ENCODE measurements around the gene SIPA1L3.

The SIPA1L3 gene

GRCh38 chr19:37943480-37943879 lies 36.5 kb downstream of the SIPA1L3 start:
- H3K9me3 ChIP-seq (replicated peaks in 1 of 2; ENCODE audit: control insufficient read depth in 2 of 2, insufficient read depth in 1 of 2, low read depth in 1 of 2, low read length in 2 of 2): peaks cover 0 to 6% of the 10 kb centered on the region in 2 donors
- H2BK5ac ChIP-seq (ENCODE audit: low read length): no peak overlapping the region
- H2AFZ ChIP-seq (ENCODE audit: low read length): no peak overlapping the region
- no peak overlapping the region for H2BK15ac ChIP-seq (ENCODE audit: low read length)
- peaks cover 7 to 8% of the 10 kb centered on the region in 2 donors for H3K4me1 ChIP-seq (ENCODE audit: control insufficient read depth in 2 of 2, insufficient read depth in 1 of 2, low read depth in 1 of 2, low read length in 2 of 2)
- no CpG with 5 or more reads among the region's 5 CpGs for WGBS, 2 donors (ENCODE audit: extremely low coverage in 2 of 2, insufficient read length in 2 of 2, insufficient replicate concordance in 1 of 2)
- no peaks in the 10 kb centered on the region for H3K27me3 ChIP-seq (ENCODE audit: control insufficient read depth in 3 of 3, insufficient read depth in 3 of 3, low read depth in 1 of 3, low read length in 3 of 3)
- no peak overlapping the region for H3K14ac ChIP-seq (ENCODE audit: low read length)
- H3K36me3 ChIP-seq (replicated peaks in 1 of 2; ENCODE audit: control insufficient read depth in 2 of 2, insufficient read depth in 2 of 2, low read length in 2 of 2): peaks cover 0 to 8% of the 10 kb centered on the region in 2 donors
- DNase-seq (ENCODE audit: low spot score): no peak
- no peak overlapping the region for H3K4me3 ChIP-seq (ENCODE audit: low read length in 2 of 2)
- no peak overlapping the region for H3K4me2 ChIP-seq (ENCODE audit: insufficient read depth, low read length, poor library complexity, severe bottlenecking)
- H2BK120ac ChIP-seq (ENCODE audit: low read depth, low read length): no peak overlapping the region
- no peak overlapping the region for H3K18ac ChIP-seq (ENCODE audit: low read length)
- peaks cover 2% of the 10 kb centered on the region for H3K79me1 ChIP-seq (ENCODE audit: low read depth, low read length)
- no peak overlapping the region for H3K27ac ChIP-seq (replicated peaks; ENCODE audit: low read length)
- H2AK5ac ChIP-seq (ENCODE audit: low read depth, low read length): no peak overlapping the region
- H2BK12ac ChIP-seq (ENCODE audit: low read length): no peak overlapping the region
- no peak overlapping the region for H3K23ac ChIP-seq (ENCODE audit: low read depth, low read length, poor library complexity)
- H4K91ac ChIP-seq (ENCODE audit: low read depth, low read length, poor library complexity): no peak overlapping the region
- no peak overlapping the region for H4K8ac ChIP-seq (ENCODE audit: low read depth, low read length)
- H3K4ac ChIP-seq (ENCODE audit: low read length): no peak overlapping the region
- H3K9ac ChIP-seq (ENCODE audit: low read depth, low read length, poor library complexity): no peak overlapping the region

- H3K4me2 ChIP-seq (ENCODE audit: insufficient read depth, low read length, poor library complexity, severe bottlenecking): no peak overlapping the region
- peaks cover 0 to 13% of the 10 kb centered on the region in 2 donors for H3K36me3 ChIP-seq (replicated peaks in 1 of 2; ENCODE audit: control insufficient read depth in 2 of 2, insufficient read depth in 2 of 2, low read length in 2 of 2)
- no peak overlapping the region for H2BK5ac ChIP-seq (ENCODE audit: low read length)
- no peak overlapping the region for H3K4me3 ChIP-seq (ENCODE audit: low read length in 2 of 2)
- no peak overlapping the region for H2AK5ac ChIP-seq (ENCODE audit: low read depth, low read length)
- no peak overlapping the region for H2BK15ac ChIP-seq (ENCODE audit: low read length)
- no peak overlapping the region for H3K14ac ChIP-seq (ENCODE audit: low read length)
- peaks cover 6 to 7% of the 10 kb centered on the region in 2 donors for H3K4me1 ChIP-seq (ENCODE audit: control insufficient read depth in 2 of 2, insufficient read depth in 1 of 2, low read depth in 1 of 2, low read length in 2 of 2)
- no peak overlapping the region for H3K9ac ChIP-seq (ENCODE audit: low read depth, low read length, poor library complexity)
- no peak for DNase-seq (ENCODE audit: low spot score)
- no peaks in the 10 kb centered on the region for H3K27me3 ChIP-seq (ENCODE audit: control insufficient read depth in 3 of 3, insufficient read depth in 3 of 3, low read depth in 1 of 3, low read length in 3 of 3)
- H2AFZ ChIP-seq (ENCODE audit: low read length): no peak overlapping the region
- no peak overlapping the region for H3K27ac ChIP-seq (replicated peaks; ENCODE audit: low read length)
- no peak overlapping the region for H4K8ac ChIP-seq (ENCODE audit: low read depth, low read length)
- H4K91ac ChIP-seq (ENCODE audit: low read depth, low read length, poor library complexity): no peak overlapping the region
- no peak overlapping the region for H3K23ac ChIP-seq (ENCODE audit: low read depth, low read length, poor library complexity)
- H2BK12ac ChIP-seq (ENCODE audit: low read length): no peak overlapping the region
- H3K79me1 ChIP-seq (ENCODE audit: low read depth, low read length): peaks cover 2% of the 10 kb centered on the region
- no CpG with 5 or more reads among the region's 6 CpGs for WGBS, 2 donors (ENCODE audit: extremely low coverage in 2 of 2, insufficient read length in 2 of 2, insufficient replicate concordance in 1 of 2)
- H2BK120ac ChIP-seq (ENCODE audit: low read depth, low read length): no peak overlapping the region
- no peak overlapping the region for H3K18ac ChIP-seq (ENCODE audit: low read length)
- H3K9me3 ChIP-seq (replicated peaks in 1 of 2; ENCODE audit: control insufficient read depth in 2 of 2, insufficient read depth in 1 of 2, low read depth in 1 of 2, low read length in 2 of 2): peaks cover 0 to 4% of the 10 kb centered on the region in 2 donors
- no peak overlapping the region for H3K4ac ChIP-seq (ENCODE audit: low read length)
These were observed 39.1 kb downstream of the SIPA1L3 start for GRCh38 chr19:37946132-37946531.

GRCh38 chr19:37947778-37948177 lies 40.8 kb downstream of the SIPA1L3 start:
- Histone ChIP-seq H3K79me1 (ENCODE audit: low read depth, low read length) (peaks cover 2% of the 10 kb centered on the region), H2AK5ac (ENCODE audit: low read depth, low read length) (no peak overlapping the region), H3K4me1 (ENCODE audit: control insufficient read depth in 2 of 2, insufficient read depth in 1 of 2, low read depth in 1 of 2, low read length in 2 of 2) (peaks cover 0 to 3% of the 10 kb centered on the region in 2 donors), H2AFZ (ENCODE audit: low read length) (no peak overlapping the region), H4K8ac (ENCODE audit: low read depth, low read length) (no peak overlapping the region), H3K9me3 (replicated peaks in 1 of 2; ENCODE audit: control insufficient read depth in 2 of 2, insufficient read depth in 1 of 2, low read depth in 1 of 2, low read length in 2 of 2) (peaks cover 0 to 4% of the 10 kb centered on the region in 2 donors), H3K4me3 (ENCODE audit: low read length in 2 of 2) (no peak overlapping the region), H3K27me3 (ENCODE audit: control insufficient read depth in 3 of 3, insufficient read depth in 3 of 3, low read depth in 1 of 3, low read length in 3 of 3) (no peaks in the 10 kb centered on the region), H3K36me3 (replicated peaks in 1 of 2; ENCODE audit: control insufficient read depth in 2 of 2, insufficient read depth in 2 of 2, low read length in 2 of 2) (peaks cover 0 to 13% of the 10 kb centered on the region in 2 donors), H2BK12ac (ENCODE audit: low read length) (no peak overlapping the region), H2BK5ac (ENCODE audit: low read length) (no peak overlapping the region), H3K14ac (ENCODE audit: low read length) (no peak overlapping the region), H3K18ac (ENCODE audit: low read length) (peak overlapping the region; percentile 48), H2BK15ac (ENCODE audit: low read length) (no peak overlapping the region), H3K9ac (ENCODE audit: low read depth, low read length, poor library complexity) (no peak overlapping the region), H3K4ac (ENCODE audit: low read length) (no peak overlapping the region), H2BK120ac (ENCODE audit: low read depth, low read length) (no peak overlapping the region), H3K23ac (ENCODE audit: low read depth, low read length, poor library complexity) (no peak overlapping the region), H3K4me2 (ENCODE audit: insufficient read depth, low read length, poor library complexity, severe bottlenecking) (no peak overlapping the region), H4K91ac (ENCODE audit: low read depth, low read length, poor library complexity) (no peak overlapping the region), H3K27ac (replicated peaks; ENCODE audit: low read length) (no peak overlapping the region)
- no peak for DNase-seq (ENCODE audit: low spot score)
- no CpG with 5 or more reads among the region's 5 CpGs for WGBS, 2 donors (ENCODE audit: extremely low coverage in 2 of 2, insufficient read length in 2 of 2, insufficient replicate concordance in 1 of 2)

GRCh38 chr19:37948362-37948761 lies 41.4 kb downstream of the SIPA1L3 start:
- Histone ChIP-seq H3K4ac (ENCODE audit: low read length) (no peak overlapping the region), H3K23ac (ENCODE audit: low read depth, low read length, poor library complexity) (no peak overlapping the region), H3K79me1 (ENCODE audit: low read depth, low read length) (peaks cover 2% of the 10 kb centered on the region), H2AK5ac (ENCODE audit: low read depth, low read length) (no peak overlapping the region), H2BK120ac (ENCODE audit: low read depth, low read length) (no peak overlapping the region), H3K4me1 (ENCODE audit: control insufficient read depth in 2 of 2, insufficient read depth in 1 of 2, low read depth in 1 of 2, low read length in 2 of 2) (peaks cover 3 to 8% of the 10 kb centered on the region in 2 donors), H3K4me3 (ENCODE audit: low read length in 2 of 2) (no peak overlapping the region), H4K91ac (ENCODE audit: low read depth, low read length, poor library complexity) (no peak overlapping the region), H3K27me3 (ENCODE audit: control insufficient read depth in 3 of 3, insufficient read depth in 3 of 3, low read depth in 1 of 3, low read length in 3 of 3) (no peaks in the 10 kb centered on the region), H2BK5ac (ENCODE audit: low read length) (no peak overlapping the region), H3K36me3 (replicated peaks in 1 of 2; ENCODE audit: control insufficient read depth in 2 of 2, insufficient read depth in 2 of 2, low read length in 2 of 2) (peaks cover 0 to 12% of the 10 kb centered on the region in 2 donors), H2BK15ac (ENCODE audit: low read length) (no peak overlapping the region), H2AFZ (ENCODE audit: low read length) (no peak overlapping the region), H2BK12ac (ENCODE audit: low read length) (no peak overlapping the region), H4K8ac (ENCODE audit: low read depth, low read length) (no peak overlapping the region), H3K4me2 (ENCODE audit: insufficient read depth, low read length, poor library complexity, severe bottlenecking) (no peak overlapping the region), H3K27ac (replicated peaks; ENCODE audit: low read length) (no peak overlapping the region), H3K18ac (ENCODE audit: low read length) (no peak overlapping the region), H3K9me3 (replicated peaks in 1 of 2; ENCODE audit: control insufficient read depth in 2 of 2, insufficient read depth in 1 of 2, low read depth in 1 of 2, low read length in 2 of 2) (peaks cover 0 to 4% of the 10 kb centered on the region in 2 donors), H3K9ac (ENCODE audit: low read depth, low read length, poor library complexity) (no peak overlapping the region), H3K14ac (ENCODE audit: low read length) (no peak overlapping the region)
- no peak for DNase-seq (ENCODE audit: low spot score)
- WGBS, 2 donors (ENCODE audit: extremely low coverage in 2 of 2, insufficient read length in 2 of 2, insufficient replicate concordance in 1 of 2): no CpG with 5 or more reads among the region's 6 CpGs

All from neuronal stem cell (in vitro differentiated cells).